ENCODE results near the gene ILDR1.

The ILDR1 gene

DNA sequence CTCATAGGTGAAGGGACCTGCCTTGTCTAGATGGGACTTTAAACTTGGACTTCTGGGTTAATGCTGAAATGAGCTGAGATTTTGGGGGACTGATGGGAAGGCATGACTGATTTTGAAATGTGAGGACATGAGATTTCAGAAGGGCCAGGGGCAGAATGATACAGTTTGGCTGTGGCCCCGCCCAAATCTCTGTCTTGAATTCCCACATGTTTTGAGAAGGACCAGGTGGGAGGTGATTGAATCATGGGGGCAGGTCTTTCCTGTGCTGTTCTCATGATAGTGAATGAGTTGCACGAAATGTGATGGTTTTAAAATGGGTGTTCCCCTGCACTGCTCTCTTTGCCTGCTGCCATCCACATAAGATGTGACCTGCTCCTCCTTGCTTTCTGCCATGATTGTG lies 42.8 kb downstream of the ILDR1 start:
- no peak for TF ChIP-seq EZH2phosphoT487 (conservative IDR thresholded peaks at IDR 0.05; ENCODE audit: low read length)
- TF ChIP-seq, protein P1, sequence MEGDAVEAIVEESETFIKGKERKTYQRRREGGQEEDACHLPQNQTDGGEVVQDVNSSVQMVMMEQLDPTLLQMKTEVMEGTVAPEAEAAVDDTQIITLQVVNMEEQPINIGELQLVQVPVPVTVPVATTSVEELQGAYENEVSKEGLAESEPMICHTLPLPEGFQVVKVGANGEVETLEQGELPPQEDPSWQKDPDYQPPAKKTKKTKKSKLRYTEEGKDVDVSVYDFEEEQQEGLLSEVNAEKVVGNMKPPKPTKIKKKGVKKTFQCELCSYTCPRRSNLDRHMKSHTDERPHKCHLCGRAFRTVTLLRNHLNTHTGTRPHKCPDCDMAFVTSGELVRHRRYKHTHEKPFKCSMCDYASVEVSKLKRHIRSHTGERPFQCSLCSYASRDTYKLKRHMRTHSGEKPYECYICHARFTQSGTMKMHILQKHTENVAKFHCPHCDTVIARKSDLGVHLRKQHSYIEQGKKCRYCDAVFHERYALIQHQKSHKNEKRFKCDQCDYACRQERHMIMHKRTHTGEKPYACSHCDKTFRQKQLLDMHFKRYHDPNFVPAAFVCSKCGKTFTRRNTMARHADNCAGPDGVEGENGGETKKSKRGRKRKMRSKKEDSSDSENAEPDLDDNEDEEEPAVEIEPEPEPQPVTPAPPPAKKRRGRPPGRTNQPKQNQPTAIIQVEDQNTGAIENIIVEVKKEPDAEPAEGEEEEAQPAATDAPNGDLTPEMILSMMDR (IDR thresholded peaks at IDR 0.05; ENCODE audit: insufficient read depth, low read length, poor library complexity, severe bottlenecking), result no peak
- H3K36me3 ChIP-seq (ENCODE audit: low read length), result peaks cover 16% of the 10 kb centered on the region
- peaks cover 7% of the 10 kb centered on the region; the same call in 1 of the 2 replicates for H3K9me3 ChIP-seq (ENCODE audit: insufficient read depth, low read length)
- no peaks in the 10 kb centered on the region for H3K27me3 ChIP-seq (ENCODE audit: low read length)
- H3K9ac ChIP-seq (ENCODE audit: low read length), result no peak overlapping the region
- no peaks in the 10 kb centered on the region for H3K9me2 ChIP-seq (replicated peaks; ENCODE audit: insufficient read depth, low read length)
- no peaks in the 10 kb centered on the region for H4K20me1 ChIP-seq (ENCODE audit: low read depth, low read length)
- H3K27ac ChIP-seq (ENCODE audit: low read depth, low read length), result peak overlapping the region; percentile 41; the same call in 1 of the 2 replicates
- H3K4me3 ChIP-seq (ENCODE audit: insufficient read depth, low read length, poor library complexity, severe bottlenecking), result no peak overlapping the region
- no peak overlapping the region for H2AFZ ChIP-seq (ENCODE audit: low read depth, low read length, severe bottlenecking)
- H3K79me2 ChIP-seq (ENCODE audit: insufficient read depth, low read length), result no peaks in the 10 kb centered on the region
- no peak overlapping the region for H3K4me2 ChIP-seq (ENCODE audit: low read depth, low read length, poor library complexity, severe bottlenecking)
- H3F3A ChIP-seq (ENCODE audit: insufficient read depth), result peaks cover 6% of the 10 kb centered on the region; the same call in 1 of the 2 replicates

DNA sequence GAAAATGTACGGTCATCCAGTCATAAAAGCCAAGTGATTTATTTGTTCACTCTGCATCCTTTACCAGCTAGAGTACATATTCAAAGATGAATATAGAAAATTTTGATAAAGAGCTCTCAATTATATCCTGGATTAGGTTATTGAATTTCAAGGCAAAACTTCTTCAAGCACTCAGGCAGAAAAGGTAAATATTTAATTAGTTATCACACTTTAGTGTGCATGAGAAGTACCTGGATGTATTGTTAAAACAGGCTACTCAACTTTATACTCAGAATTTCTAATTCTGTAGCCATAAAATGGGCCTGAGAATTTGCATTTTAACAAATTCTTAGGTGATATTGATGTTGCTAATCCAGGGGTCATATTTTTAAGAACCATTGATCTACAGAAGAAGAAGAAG lies 45.3 kb downstream of the ILDR1 start:
- no peak overlapping the region for H3K9ac ChIP-seq (ENCODE audit: low read length)
- no peaks in the 10 kb centered on the region for H3K9me2 ChIP-seq (replicated peaks; ENCODE audit: insufficient read depth, low read length)
- H3K36me3 ChIP-seq (ENCODE audit: low read length), result peaks cover 4% of the 10 kb centered on the region; the same call in 1 of the 2 replicates
- H3K27ac ChIP-seq (ENCODE audit: low read depth, low read length), result no peak overlapping the region
- no peak overlapping the region for H2AFZ ChIP-seq (ENCODE audit: low read depth, low read length, severe bottlenecking)
- peaks cover 7% of the 10 kb centered on the region; the same call in 1 of the 2 replicates for H3K9me3 ChIP-seq (ENCODE audit: insufficient read depth, low read length)
- no peak overlapping the region for H3K4me3 ChIP-seq (ENCODE audit: insufficient read depth, low read length, poor library complexity, severe bottlenecking)
- no peaks in the 10 kb centered on the region for H3K27me3 ChIP-seq (ENCODE audit: low read length)
- H3K79me2 ChIP-seq (ENCODE audit: insufficient read depth, low read length), result no peaks in the 10 kb centered on the region
- H3K4me2 ChIP-seq (ENCODE audit: low read depth, low read length, poor library complexity, severe bottlenecking), result no peak overlapping the region
- H4K20me1 ChIP-seq (ENCODE audit: low read depth, low read length), result no peaks in the 10 kb centered on the region
- peaks cover 6% of the 10 kb centered on the region; the same call in 1 of the 2 replicates for H3F3A ChIP-seq (ENCODE audit: insufficient read depth)
- TF ChIP-seq, protein P1 (IDR thresholded peaks at IDR 0.05; ENCODE audit: insufficient read depth, low read length, poor library complexity, severe bottlenecking), result no peak
- no peak for TF ChIP-seq EZH2phosphoT487 (conservative IDR thresholded peaks at IDR 0.05; ENCODE audit: low read length)

DNA sequence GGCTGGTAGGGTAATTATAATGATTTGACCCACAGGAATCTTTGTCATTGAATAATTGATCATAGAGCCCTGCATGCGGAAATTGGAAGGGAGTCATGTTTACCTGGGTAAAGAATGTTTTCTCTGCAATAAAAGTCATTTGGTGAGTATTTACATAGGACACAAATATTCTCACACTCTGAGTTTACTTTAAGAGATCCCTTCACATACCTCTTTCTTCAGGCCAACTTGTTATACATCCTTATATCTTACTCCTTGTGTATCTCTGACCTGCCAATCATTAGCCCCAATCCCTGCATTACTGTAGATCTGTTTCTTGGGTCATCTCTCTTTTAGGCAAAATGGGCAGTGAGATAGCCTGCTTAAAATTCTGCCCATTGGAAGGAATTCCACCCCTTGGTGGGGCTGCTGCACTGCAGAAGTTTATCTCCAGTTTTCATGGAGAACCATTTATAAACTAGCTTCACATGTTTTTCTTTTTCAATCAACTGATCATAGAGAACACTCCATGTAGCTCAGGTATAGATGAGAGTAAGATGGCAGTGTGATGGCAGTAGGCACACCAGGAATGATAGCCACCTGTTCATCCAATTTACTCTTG lies 46.2 kb downstream of the ILDR1 start:
- Histone ChIP-seq H3K79me2 (ENCODE audit: insufficient read depth, low read length) (no peaks in the 10 kb centered on the region), H3K27me3 (ENCODE audit: low read length) (no peaks in the 10 kb centered on the region), H3K9me2 (replicated peaks; ENCODE audit: insufficient read depth, low read length) (no peaks in the 10 kb centered on the region), H3K36me3 (ENCODE audit: low read length) (peaks cover 4% of the 10 kb centered on the region; the same call in 1 of the 2 replicates), H4K20me1 (ENCODE audit: low read depth, low read length) (no peaks in the 10 kb centered on the region), H3K9ac (ENCODE audit: low read length) (no peak overlapping the region), H3F3A (ENCODE audit: insufficient read depth) (peaks cover 6% of the 10 kb centered on the region; the same call in 1 of the 2 replicates), H3K9me3 (ENCODE audit: insufficient read depth, low read length) (peaks cover 7% of the 10 kb centered on the region; the same call in 1 of the 2 replicates), H2AFZ (ENCODE audit: low read depth, low read length, severe bottlenecking) (no peak overlapping the region), H3K4me2 (ENCODE audit: low read depth, low read length, poor library complexity, severe bottlenecking) (no peak overlapping the region), H3K27ac (ENCODE audit: low read depth, low read length) (no peak overlapping the region), H3K4me3 (ENCODE audit: insufficient read depth, low read length, poor library complexity, severe bottlenecking) (no peak overlapping the region)
- TF ChIP-seq EZH2phosphoT487 (conservative IDR thresholded peaks at IDR 0.05; ENCODE audit: low read length), result no peak
- TF ChIP-seq, protein P1 (IDR thresholded peaks at IDR 0.05; ENCODE audit: insufficient read depth, low read length, poor library complexity, severe bottlenecking), result no peak
